Upper lobe of right lung (tissue), 1 donor: ENCODE data around the gene TAOK1. TPM values are rescaled to one million over a fixed set of nuclear protein-coding genes. Genes with fewer than 3 reads are reported as not detected.
"Not testable (repeated sequence)": the region's sequence is repeated elsewhere in the genome, so short reads cannot be mapped to it uniquely, and the experiment has no call there.

Experiments used
- ATAC-seq: fragments of 200-7000 bp; cut with Tn5 transposase; one replicate; pipeline ENCODE4 v1.9.1; 2020; ENCODE audit warnings: mild to moderate bottlenecking, moderate library complexity
- DNase-seq: peaks from one replicate; pipeline ENCODE4 v3.0.0-alpha.2; 2020
- H3K27ac ChIP-seq: fragments of 200-600 bp; one replicate; pipeline ENCODE4 v1.8.0; 2022
- H3K27me3 ChIP-seq: fragments of 200-600 bp; one replicate; pipeline ENCODE4 v1.8.0; 2022; ENCODE audit warnings: mild to moderate bottlenecking
- H3K36me3 ChIP-seq: fragments of 200-600 bp; one replicate; pipeline ENCODE4 v1.8.0; 2022
- H3K4me1 ChIP-seq: fragments of 200-600 bp; one replicate; pipeline ENCODE4 v1.8.0; 2022
- H3K4me3 ChIP-seq: fragments of 200-600 bp; one replicate; pipeline ENCODE4 v1.8.0; 2022; ENCODE audit warnings: mild to moderate bottlenecking
- H3K9me3 ChIP-seq: fragments of 200-600 bp; one replicate; pipeline ENCODE4 v1.8.0; 2022
- intact Hi-C: fragments of 100-400 bp; cut with DNase I; formaldehyde crosslinking; loops from one replicate; pipeline ENCODE4 v1.11.0; 2022
- total RNA-seq: library from RNA; stranded (reverse); fragmentation: NEBNext Ultra II Directional; extraction: Animal tissue kit (Norgen Biotek cat#: 25700); gene quantifications from one replicate; pipeline ENCODE4 v1.2.1, GENCODE V29; 2021
- TF ChIP-seq, protein P1 (sequence below): fragments of 200-600 bp; IDR thresholded peaks from one replicate; pipeline ENCODE4 v1.8.0; 2022; ENCODE audit warnings: antibody characterized with exemption
- donor health status: DM: no; HTN: yes; CAD: no; lungs with severe emphysema.

Gene TAOK1
- total RNA-seq, 1 donor from 2014 or later: 60.2 TPM

- ATAC-seq: no peak
- intact Hi-C loops: no loop called here
- H3K27ac ChIP-seq: no peak overlapping the region
These were observed 59.9 kb downstream of the TAOK1 start for GRCh38 chr17:29449865-29450671.

GRCh38 chr17:29451121-29451742, 61.1 kb downstream of the TAOK1 start:
- Histone ChIP-seq H3K4me3 (no peak overlapping the region), H3K36me3 (peaks cover 24% of the 10 kb centered on the region), H3K9me3 (no peaks in the 10 kb centered on the region), H3K4me1 (no peaks in the 10 kb centered on the region), H3K27ac (no peak overlapping the region), H3K27me3 (no peaks in the 10 kb centered on the region)
- intact Hi-C loops: no loop called here
- no peak for ATAC-seq
- no peak for DNase-seq
- TF ChIP-seq, protein P1, sequence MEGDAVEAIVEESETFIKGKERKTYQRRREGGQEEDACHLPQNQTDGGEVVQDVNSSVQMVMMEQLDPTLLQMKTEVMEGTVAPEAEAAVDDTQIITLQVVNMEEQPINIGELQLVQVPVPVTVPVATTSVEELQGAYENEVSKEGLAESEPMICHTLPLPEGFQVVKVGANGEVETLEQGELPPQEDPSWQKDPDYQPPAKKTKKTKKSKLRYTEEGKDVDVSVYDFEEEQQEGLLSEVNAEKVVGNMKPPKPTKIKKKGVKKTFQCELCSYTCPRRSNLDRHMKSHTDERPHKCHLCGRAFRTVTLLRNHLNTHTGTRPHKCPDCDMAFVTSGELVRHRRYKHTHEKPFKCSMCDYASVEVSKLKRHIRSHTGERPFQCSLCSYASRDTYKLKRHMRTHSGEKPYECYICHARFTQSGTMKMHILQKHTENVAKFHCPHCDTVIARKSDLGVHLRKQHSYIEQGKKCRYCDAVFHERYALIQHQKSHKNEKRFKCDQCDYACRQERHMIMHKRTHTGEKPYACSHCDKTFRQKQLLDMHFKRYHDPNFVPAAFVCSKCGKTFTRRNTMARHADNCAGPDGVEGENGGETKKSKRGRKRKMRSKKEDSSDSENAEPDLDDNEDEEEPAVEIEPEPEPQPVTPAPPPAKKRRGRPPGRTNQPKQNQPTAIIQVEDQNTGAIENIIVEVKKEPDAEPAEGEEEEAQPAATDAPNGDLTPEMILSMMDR: no peak

More at GRCh38 chr17:29449865-29450671, 59.9 kb downstream of the TAOK1 start:
- TF ChIP-seq, protein P1: no peak
- Histone ChIP-seq H3K4me1 (no peaks in the 10 kb centered on the region), H3K9me3 (no peaks in the 10 kb centered on the region), H3K4me3 (no peak overlapping the region), H3K27me3 (no peaks in the 10 kb centered on the region), H3K36me3 (peaks cover 24% of the 10 kb centered on the region)
- DNase-seq: no peak

DNA sequence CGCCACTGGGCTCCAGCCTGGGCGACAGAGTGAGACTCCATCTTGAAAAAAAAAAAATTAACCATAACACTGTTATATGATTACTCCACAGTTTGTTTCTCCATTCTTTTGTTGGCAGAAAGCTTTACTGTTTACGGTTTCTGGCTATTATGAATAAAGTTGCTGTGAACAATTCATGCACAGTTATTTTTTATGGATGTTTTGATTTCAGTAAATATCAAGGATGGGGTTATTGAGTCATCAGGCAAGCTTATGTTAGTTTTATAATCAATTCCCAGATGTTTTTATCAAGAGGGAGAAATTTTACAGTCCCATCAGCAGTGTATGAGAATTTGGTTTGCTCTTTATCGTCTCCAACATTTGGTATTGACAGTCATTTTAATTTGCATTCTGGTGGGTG, 67.9 kb downstream of the TAOK1 start:
- TF ChIP-seq, protein P1: no peak
- ATAC-seq: no peak
- H3K4me1 ChIP-seq: no peaks in the 10 kb centered on the region
- H3K36me3 ChIP-seq: peaks cover 9% of the 10 kb centered on the region
- H3K27ac ChIP-seq: no peak overlapping the region
- intact Hi-C loops: no loop called here
- H3K27me3 ChIP-seq: no peaks in the 10 kb centered on the region
- H3K9me3 ChIP-seq: no peaks in the 10 kb centered on the region
- DNase-seq: no peak
- H3K4me3 ChIP-seq: no peak overlapping the region

DNA sequence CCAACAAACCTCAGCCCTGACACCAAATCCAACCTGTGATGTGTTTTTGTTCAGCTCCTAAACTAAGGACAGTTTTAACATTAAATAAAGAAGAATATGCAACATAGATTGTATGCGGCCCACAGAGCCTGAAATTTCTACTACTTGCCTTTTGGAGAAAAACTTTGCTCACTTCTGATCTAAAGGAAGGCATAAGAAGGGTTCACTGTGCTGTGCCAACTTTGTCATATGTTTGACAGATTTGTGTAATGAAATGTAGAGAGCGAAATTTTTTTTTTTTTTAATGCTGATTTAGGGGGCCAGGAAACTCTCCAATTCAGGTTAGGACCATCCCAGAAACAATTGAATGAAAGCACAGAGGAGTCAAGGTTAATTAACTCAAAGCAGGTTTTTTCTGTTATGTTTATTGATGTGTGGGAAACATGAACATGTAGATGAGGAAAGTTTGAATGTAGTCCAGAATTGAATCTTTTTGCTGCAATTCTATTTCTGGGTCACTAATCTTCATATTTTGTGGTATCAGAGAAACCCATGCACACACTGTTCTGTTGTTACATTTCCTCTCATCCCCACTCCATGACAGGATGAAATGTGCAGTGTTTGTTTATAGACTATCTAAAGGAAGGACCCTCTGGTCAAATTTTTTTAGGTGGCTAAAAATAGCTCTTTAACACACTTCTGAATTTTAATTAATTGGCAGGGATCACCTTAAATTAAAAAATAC, 71.5 kb downstream of the TAOK1 start:
- intact Hi-C loops: no loop called here
- ATAC-seq: no peak

DNA sequence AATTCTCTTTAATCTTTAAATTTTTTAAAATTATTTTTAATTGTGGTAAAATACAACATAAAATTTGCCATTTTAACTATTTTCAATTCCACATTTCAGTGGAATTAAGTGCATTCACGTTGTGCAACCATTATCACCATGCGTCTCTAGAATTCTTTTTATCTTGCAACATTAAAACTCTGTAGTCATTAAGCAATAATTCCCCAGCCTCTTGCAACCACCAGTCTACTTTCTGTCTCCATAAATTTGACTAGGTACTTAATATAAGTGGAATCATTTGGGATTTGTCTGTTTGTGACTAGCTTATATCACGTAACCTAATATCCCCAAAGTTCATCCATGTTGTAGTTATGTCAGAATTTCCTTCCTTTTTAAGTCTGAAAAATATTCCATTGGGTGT, 79.1 kb downstream of the TAOK1 start:
- Histone ChIP-seq H3K4me1 (no peaks in the 10 kb centered on the region), H3K4me3 (no peak overlapping the region), H3K9me3 (no peaks in the 10 kb centered on the region), H3K27me3 (no peaks in the 10 kb centered on the region), H3K36me3 (peaks cover 41% of the 10 kb centered on the region), H3K27ac (no peak overlapping the region)
- intact Hi-C loops: no loop called here
- TF ChIP-seq, protein P1: no peak
- DNase-seq: no peak
- no peak for ATAC-seq

More for the DNA sequence above, 71.5 kb downstream of the TAOK1 start:
- peaks cover 13% of the 10 kb centered on the region for H3K36me3 ChIP-seq
- TF ChIP-seq, protein P1: no peak
- H3K4me1 ChIP-seq: no peaks in the 10 kb centered on the region
- no peak for DNase-seq
- no peaks in the 10 kb centered on the region for H3K27me3 ChIP-seq
- no peak overlapping the region for H3K27ac ChIP-seq
- H3K9me3 ChIP-seq: no peaks in the 10 kb centered on the region
- H3K4me3 ChIP-seq: no peak overlapping the region

GRCh38 chr17:29473437-29473836, 83.3 kb downstream of the TAOK1 start:
- DNase-seq, H3K27me3 ChIP-seq, H3K4me3 ChIP-seq, ATAC-seq, H3K27ac ChIP-seq, H3K4me1 ChIP-seq, intact Hi-C loops, H3K9me3 ChIP-seq: not testable (repeated sequence)
- peaks cover 29% of the 10 kb centered on the region for H3K36me3 ChIP-seq
